Measurements from ENCODE around the gene ADPRS.

ADPRS gene

DNA sequence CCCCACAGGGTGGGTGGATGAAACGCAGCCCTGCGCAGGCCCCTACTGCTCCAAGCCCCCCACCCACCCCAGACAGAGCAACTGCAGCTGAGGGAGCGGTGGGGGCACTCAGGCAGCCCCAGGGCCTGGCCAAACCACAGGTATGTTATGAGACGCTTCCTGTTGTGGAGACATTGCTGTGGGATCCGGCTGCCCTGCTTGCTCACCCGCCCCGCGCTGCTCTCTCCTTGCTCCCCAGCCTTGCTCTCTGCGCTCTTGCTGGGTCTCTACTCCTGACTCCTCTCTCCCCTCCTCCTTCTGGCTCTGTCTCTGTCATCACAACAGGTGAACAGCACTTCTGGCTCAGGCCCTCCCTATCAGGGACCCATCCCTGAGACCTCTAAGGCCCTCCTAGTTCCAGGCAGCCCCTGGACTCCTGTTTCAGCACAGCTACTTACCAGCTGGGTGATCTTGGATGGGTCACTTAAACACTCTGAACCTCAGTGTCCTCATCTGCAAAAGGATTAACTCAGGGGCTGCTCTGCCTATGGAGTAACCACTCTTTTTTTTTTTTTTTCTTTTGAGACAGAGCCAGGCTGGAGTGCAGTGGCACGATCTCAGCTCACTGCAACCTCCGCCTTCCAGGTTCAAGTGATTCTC is 20.5 kb downstream of the ADPRS start:
- DNase-seq: peak; percentile 25

DNA sequence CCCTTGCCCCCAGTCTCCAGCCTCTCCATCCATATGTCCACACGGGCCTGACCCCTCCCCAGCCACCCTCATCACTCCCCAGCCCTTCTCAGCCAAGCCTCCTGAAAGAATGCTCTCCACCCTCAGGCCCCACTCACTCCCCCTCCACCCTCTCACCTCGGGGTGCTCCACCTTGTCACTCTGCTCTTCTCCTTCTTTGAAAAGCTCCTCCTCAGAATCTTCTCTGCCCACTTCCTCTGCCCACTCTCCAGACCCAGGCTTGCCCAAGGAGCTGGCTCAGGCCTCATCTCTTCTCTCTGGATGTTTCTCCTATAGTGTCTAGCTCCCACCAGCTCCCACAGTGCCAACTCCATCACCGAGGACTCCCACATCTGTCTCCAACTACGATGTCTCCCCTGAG is 22.5 kb downstream of the ADPRS start:
- no peak for DNase-seq

GRCh38 chr1:36112823-36113222 is 24.1 kb downstream of the ADPRS start:
- no peak for DNase-seq

GRCh38 chr1:36114371-36114770 is 25.7 kb downstream of the ADPRS start:
- DNase-seq: no peak

- no peak for DNase-seq
Observed at GRCh38 chr1:36115200-36115669, 26.5 kb downstream of the ADPRS start.

DNA sequence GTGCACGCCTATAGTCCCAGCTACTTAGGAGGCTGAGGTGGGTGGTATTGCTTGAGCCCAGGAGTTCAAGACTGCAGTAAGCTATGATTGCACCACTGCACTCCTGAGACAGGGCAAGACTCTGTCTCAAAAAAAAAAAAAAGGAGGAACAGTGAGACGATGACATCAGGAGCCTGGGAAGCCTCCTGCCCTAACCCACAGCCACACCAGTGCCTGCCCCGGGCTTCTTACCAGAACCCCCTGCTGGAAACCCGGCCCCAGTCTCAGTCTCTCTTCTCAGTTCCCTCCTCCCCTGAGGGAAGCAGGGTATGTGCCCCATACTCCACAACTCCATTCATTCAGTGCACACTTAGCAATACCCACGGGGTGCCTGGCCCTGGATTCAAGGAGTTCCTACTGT is 27.2 kb downstream of the ADPRS start:
- no peak for DNase-seq

- no peak for DNase-seq
Observed at GRCh38 chr1:36116901-36117300, 28.2 kb downstream of the ADPRS start.

DNA sequence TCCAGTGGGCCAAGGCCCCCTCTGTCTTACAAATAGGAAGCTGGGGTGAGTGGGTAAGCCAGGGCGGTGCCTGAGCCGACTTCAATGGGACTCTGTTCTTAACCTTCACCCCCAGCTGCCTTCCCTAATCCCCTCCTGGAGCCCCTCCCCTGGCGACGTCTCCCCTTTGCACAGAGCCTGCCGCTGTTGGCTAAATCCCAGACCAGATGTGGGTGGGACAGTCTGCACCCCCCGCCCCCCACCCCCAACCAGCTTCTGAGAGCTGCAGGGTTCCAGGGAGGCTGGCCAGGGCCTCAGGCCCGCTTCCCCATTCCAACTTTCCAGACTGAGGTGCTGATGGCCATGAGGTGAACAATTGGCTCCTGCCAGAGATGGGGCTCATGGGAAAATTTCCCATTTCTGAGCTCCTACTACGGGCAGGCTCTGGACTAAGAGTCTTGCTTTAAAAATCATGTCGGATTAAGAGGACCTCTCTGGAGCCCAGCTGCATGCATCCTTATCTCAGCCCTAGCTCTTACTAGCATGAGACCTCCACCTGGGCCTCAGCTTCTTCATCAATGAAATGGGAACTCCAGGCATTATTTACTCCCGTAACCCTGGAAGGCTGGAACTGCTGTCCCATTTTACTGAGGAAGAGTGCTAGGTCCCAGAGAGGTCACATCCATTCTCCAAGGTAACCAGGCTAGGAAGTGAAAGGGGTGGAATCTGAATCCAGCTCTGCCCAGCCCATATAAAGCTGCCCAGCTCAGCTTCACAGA is 29.9 kb downstream of the ADPRS start:
- DNase-seq: no peak

GRCh38 chr1:36119456-36119855 is 30.8 kb downstream of the ADPRS start:
- DNase-seq: no peak

DNA sequence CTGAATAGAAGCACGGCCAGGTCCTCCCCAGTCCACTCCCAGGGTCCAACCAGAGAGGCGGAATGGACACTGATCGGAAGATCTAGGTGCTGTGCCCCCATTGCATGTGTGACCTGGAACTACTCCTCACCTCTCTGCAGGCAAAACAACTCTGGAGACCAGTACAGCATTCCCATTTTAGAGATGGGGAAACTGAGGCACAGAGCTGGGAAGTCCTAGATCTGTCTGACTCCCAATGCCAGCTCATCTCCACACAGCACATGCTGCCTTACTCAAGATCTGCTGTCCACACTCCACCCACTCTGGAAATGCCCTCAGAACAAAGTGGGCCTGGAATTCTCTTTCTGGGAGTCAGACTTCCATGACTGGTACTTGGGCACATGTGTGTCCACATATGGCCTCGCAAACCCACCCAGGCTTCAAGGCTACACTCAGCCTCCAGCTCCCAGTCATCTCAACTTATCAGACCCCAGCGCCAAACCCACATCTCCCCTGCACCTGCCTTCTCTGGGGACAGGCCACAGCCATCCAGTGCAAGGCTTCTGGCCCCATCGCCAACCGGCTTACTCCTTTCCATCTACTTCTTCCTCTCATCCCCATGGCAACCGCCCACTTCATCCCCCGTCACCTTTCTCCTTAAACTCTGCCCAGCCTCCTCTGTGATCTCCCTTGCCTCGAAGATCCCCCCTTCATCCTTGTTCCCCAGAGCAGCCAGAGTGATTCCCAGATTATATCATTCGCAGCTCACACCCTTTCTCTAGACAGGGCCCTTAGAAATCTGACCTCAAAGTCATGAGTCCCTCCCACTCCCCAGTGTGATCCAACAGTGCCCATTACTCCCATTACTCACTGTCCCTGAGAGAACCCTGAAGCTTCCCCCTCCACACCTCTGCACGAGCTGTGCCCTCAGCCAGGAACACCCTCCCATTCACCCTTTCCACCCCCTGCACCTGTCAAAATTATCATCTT is 33.7 kb downstream of the ADPRS start:
- DNase-seq: no peak

DNA sequence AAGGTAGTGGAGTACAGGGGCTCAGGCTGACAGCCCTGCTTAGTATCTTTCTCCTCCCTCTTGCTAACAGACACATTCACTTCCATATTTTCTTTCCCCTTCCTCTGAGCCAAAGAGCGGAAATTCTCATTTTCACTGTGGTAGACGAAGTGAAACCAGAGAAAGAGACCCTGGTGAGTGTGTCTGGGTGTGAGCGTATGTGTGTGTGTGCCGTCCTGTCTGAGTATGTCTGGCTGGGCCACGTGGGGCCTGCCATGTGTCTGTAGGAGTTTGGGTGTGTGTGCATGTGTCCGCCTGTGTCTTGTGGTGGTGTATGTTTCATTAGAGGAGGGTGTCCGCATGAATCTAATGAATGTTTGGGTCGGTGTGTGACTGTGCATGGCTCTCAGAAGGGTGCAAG is 34.7 kb downstream of the ADPRS start:
- no peak for DNase-seq

- no peak for DNase-seq
Observed at GRCh38 chr1:36124404-36125128, 35.9 kb downstream of the ADPRS start.

DNA sequence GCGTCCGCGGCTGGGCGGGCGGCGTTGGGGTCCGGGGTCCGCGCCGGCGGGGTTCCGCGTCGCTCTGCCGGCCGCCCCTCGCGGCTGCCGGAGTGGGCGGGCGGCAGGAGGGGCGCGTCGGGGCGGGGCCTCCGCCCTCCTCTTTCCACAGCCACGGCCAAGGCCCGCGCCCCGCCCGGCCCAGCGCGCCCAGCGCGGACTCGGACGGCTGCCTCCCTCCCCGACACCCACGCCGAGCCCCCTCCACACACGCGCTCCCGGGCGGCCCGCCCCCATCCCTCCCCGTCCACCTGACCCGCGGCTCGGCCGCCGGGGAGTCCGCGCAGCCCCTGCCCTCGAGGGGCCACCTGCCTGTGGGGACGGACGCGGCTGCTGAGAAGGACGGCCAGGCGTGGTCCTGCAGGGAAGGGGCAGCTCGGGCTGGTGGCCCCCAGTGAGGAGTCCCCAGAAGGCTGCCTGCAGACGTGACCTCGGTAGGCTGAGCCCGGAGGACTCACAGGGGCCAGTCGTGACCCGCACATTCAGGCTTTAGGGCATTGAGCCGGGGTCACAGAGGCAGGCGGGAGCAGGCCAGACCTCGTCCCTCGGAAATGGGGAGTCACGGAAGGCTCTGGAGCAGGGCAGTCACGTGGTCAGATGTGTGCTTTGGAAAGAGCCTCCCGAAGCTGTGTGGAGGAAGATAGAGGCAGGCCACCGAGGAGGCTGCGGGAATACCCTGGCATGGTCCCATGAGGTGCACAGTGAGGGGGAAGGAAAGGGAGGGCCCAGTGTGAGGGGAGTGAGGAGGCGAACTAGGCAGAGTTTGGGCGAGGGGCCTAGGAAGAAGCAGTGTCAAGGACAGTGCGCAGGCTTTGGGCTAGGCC is 36.7 kb downstream of the ADPRS start, which contains the start of gene COL8A2:
Gene COL8A2 (minus strand): TSS at position 94 of the 863 bp plus-strand sequence. CDS start 24,980 bp downstream, outside the sequence.
- no peak for DNase-seq

- no peak for DNase-seq
Observed at GRCh38 chr1:36126005-36126716, 37.5 kb downstream of the ADPRS start.

- no peak for DNase-seq
Observed at GRCh38 chr1:36126797-36127500, 38.3 kb downstream of the ADPRS start.

DNA sequence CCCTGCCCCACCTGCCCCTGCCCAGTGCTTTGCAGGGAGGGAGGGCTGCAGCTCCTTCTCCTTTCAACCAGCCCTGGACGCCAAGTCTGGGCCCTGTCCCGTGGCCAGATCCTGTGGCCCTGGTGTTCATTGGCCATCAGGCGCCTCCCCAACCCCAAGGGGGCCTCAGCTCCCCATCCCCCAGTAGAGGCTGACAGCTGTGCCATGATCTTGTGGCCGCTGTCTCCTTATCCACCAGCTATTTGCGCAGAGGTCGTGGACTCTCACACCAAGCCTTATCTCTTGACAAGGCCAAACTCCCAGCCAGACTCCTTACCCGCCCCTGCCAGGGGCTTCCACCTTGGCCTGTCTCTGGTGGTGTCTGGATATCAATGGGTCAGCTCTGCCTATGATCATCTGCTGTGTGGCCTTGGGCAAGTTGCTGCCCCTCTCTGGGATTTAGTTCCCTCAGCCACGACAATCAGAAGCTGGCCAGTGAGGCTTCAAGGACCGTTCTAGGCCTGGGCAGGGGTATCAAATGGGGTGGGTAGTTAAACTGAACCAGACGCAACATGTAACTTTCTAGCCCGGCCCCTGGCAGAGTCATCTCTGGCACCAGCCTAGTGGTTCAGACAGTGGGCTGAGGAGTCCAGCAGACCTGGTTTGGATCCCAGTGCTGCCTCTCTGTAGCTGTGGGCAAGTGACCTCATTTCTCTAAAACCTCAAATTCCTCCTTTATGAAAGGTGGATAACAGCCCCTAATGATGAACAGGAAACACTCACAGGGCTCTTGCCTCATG is 39.6 kb downstream of the ADPRS start:
- DNase-seq: no peak

- DNase-seq: no peak
Observed at GRCh38 chr1:36128905-36129206, 40.2 kb downstream of the ADPRS start.

- no peak for DNase-seq
Observed at GRCh38 chr1:36132029-36132428, 43.3 kb downstream of the ADPRS start.

GRCh38 chr1:36133484-36133883 is 44.8 kb downstream of the ADPRS start:
- DNase-seq: no peak

DNA sequence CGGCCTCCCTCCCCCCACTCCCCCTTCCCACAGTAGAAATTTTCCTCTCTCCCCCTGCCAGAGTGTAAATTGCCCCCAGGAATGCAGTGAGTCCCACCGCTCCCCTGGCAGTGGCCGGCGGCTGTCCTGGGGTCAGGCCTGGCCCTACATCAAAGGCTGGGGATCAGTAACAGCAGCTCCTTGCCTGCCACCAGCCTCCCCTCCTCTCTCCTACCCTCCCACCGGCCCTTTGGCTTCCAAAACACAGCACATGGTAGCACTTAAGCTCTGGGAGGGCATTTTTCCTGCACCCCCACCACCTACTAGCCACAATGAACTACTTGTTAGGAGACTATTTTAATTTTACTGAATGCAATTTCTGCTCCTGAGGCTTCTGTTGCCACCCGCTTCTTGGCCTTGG is 45.3 kb downstream of the ADPRS start:
- no peak for DNase-seq
